ENCODE results near the gene EMC7.
"Not testable (repeated sequence)": the region's sequence is repeated elsewhere in the genome, so short reads cannot be mapped to it uniquely, and the experiment has no call there.

The EMC7 gene

GRCh38 chr15:34084086-34084485, 17.6 kb downstream of the EMC7 start:
- no peak for ATAC-seq

- ATAC-seq: no peak
These were observed 21.8 kb downstream of the EMC7 start for GRCh38 chr15:34079904-34080303.

GRCh38 chr15:34078900-34079299, 22.8 kb downstream of the EMC7 start:
- no peak for ATAC-seq

GRCh38 chr15:34076785-34077184, 24.9 kb downstream of the EMC7 start:
- ATAC-seq: no peak

GRCh38 chr15:34070003-34070402, 31.7 kb downstream of the EMC7 start:
- ATAC-seq: no peak

GRCh38 chr15:34065941-34066340, 35.7 kb downstream of the EMC7 start:
- no peak for ATAC-seq

GRCh38 chr15:34065261-34065660, 36.4 kb downstream of the EMC7 start:
- ATAC-seq: no peak

GRCh38 chr15:34064438-34064837, 37.2 kb downstream of the EMC7 start:
- ATAC-seq: no peak

- no peak for ATAC-seq
These were observed 41.7 kb downstream of the EMC7 start for GRCh38 chr15:34059946-34060345.

GRCh38 chr15:34059476-34059875, 42.2 kb downstream of the EMC7 start:
- no peak for ATAC-seq

GRCh38 chr15:34056911-34057310, 44.8 kb downstream of the EMC7 start:
- ATAC-seq: no peak

GRCh38 chr15:34055868-34056595, 45.6 kb downstream of the EMC7 start:
- no peak for ATAC-seq

GRCh38 chr15:34054081-34054707, 47.5 kb downstream of the EMC7 start:
- ATAC-seq: no peak

- not testable (repeated sequence) for ATAC-seq
These were observed 51.3 kb downstream of the EMC7 start for GRCh38 chr15:34050385-34050784.

- no peak for ATAC-seq
These were observed 52.5 kb downstream of the EMC7 start for GRCh38 chr15:34049112-34049511.

- ATAC-seq: no peak
These were observed 53.5 kb downstream of the EMC7 start for GRCh38 chr15:34047893-34048775.

GRCh38 chr15:34046471-34047145, 55.1 kb downstream of the EMC7 start:
- ATAC-seq: no peak

GRCh38 chr15:34043813-34044212, 57.8 kb downstream of the EMC7 start:
- ATAC-seq: no peak

- ATAC-seq: no peak
These were observed 58.3 kb downstream of the EMC7 start for GRCh38 chr15:34043391-34043790.

GRCh38 chr15:34039790-34040113, 61.9 kb downstream of the EMC7 start:
- no peak for ATAC-seq

GRCh38 chr15:34038871-34039789, 62.5 kb downstream of the EMC7 start, which contains the start of gene AVEN:
TSS of gene AVEN (minus strand) at chr15:34039204. CDS start at chr15:34039046, 158 bp downstream.
- peak; percentile 76 to 81 for ATAC-seq
